ENCODE data around the gene GPER1. TPM values are rescaled to one million over a fixed set of nuclear protein-coding genes. Genes with fewer than 3 reads are reported as not detected.
A peak's percentile ranks its signal among the peaks of the same experiment; 100 is the strongest.

Gene GPER1
- total RNA-seq, 1 experiment from 2014 or later = 2.9 TPM

DNA sequence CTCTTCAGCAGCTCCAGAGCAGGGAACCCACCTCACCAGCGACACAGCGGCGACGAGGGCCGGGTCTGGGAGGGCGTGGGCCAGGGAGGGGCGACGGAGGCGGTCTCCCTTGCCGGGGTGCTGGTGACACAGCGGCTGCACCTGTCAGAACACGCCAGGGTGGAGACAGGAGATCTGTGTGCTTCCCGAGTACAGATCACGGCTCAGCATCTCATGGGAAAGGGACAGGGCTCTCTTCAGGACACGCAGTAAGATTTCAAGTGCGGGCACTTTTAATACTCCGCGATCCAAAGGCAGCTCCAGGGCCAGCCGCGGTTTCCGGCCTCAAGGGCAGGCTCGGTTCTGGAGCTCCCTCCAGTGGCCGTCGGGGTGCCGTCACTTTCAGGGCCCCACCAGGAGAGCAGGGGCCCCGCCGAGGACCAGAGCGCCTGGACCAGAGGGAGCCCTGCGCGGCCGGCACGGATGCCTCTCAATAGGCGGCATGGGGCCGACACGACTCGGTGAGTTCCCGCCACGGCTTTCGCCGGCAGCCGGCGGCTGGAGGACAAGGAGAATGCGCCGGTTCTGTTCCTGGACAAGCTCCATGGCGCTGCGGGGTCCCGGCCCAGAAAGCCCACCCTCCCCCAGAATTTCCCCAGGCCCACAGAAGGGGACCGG is 22.2 kb upstream of the GPER1 start:
- Histone ChIP-seq H3K4me3 (ENCODE audit: low read depth in 2 of 2, low read length in 2 of 2) (no peak overlapping the region), H3K9me3 (ENCODE audit: control insufficient read depth, insufficient read depth, low read depth, low read length) (no peaks in the 10 kb centered on the region), H3K27ac (ENCODE audit: low read length) (no peak overlapping the region), H3K27me3 (ENCODE audit: control insufficient read depth, insufficient read depth, low read length) (no peaks in the 10 kb centered on the region), H3K36me3 (ENCODE audit: control insufficient read depth, insufficient read depth, low read length) (no peaks in the 10 kb centered on the region), H3K4me1 (ENCODE audit: control insufficient read depth, insufficient read depth, low read length) (peaks cover 9% of the 10 kb centered on the region)
- ATAC-seq (peak; percentile 97), DNase-seq (ENCODE audit: low read depth, low spot score) (no peak)
- no TSS peak for BruUV-seq (replicated peaks)
- intact Hi-C loops (cut with micrococcal nuclease; ENCODE audit: unreplicated experiment) = loop anchor here (2.0 kb wide), 1 partner anchor 73 kb away; no protein-coding TSS in a partner anchor
- in situ Hi-C loops (cut with HindIII; ENCODE audit: low pct_unique_long_range_greater_than_20kb, low sequenced_read_pairs) = no loop called here
- CTCF ChIA-PET = interaction anchor here (0.6 to 2.6 kb wide), 8 partner anchors 15 to 162 kb away, joined by 3 to 49 read pairs (median 4); partner anchors contain the start of genes COX19 and GPR146
- TF ChIP-seq, protein P1, sequence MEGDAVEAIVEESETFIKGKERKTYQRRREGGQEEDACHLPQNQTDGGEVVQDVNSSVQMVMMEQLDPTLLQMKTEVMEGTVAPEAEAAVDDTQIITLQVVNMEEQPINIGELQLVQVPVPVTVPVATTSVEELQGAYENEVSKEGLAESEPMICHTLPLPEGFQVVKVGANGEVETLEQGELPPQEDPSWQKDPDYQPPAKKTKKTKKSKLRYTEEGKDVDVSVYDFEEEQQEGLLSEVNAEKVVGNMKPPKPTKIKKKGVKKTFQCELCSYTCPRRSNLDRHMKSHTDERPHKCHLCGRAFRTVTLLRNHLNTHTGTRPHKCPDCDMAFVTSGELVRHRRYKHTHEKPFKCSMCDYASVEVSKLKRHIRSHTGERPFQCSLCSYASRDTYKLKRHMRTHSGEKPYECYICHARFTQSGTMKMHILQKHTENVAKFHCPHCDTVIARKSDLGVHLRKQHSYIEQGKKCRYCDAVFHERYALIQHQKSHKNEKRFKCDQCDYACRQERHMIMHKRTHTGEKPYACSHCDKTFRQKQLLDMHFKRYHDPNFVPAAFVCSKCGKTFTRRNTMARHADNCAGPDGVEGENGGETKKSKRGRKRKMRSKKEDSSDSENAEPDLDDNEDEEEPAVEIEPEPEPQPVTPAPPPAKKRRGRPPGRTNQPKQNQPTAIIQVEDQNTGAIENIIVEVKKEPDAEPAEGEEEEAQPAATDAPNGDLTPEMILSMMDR (IDR thresholded peaks at IDR 0.05) = peak; percentile 99
- TF ChIP-seq POLR2AphosphoS5 (IDR thresholded peaks at IDR 0.05; ENCODE audit: low read depth, low read length) = no peak
- POLR2A ChIA-PET = interaction anchor here (0.7 kb wide), 1 partner anchor 14 kb away, joined by 3 read pairs; no protein-coding TSS in a partner anchor

DNA sequence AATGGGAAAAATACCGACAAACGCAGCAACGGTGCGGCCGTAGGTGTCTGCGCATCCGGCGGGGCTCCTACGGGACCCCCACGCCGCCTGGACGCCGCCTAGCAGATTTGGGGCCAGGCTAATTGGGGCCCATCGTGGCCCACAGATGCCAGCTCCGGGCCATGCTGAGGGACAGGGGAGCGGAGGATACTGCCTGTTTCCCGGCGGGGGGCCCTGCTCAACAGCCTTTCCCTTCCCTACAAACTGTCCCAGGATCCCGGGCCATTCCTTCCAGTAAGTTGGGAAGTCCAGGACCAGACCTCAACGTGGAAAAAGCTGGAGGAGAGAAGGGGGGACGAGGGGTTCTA is 21.7 kb upstream of the GPER1 start:
- Histone ChIP-seq H3K4me3 (ENCODE audit: low read depth in 2 of 2, low read length in 2 of 2) (no peak overlapping the region), H3K9me3 (ENCODE audit: control insufficient read depth, insufficient read depth, low read depth, low read length) (no peaks in the 10 kb centered on the region), H3K27me3 (ENCODE audit: control insufficient read depth, insufficient read depth, low read length) (no peaks in the 10 kb centered on the region), H3K4me1 (ENCODE audit: control insufficient read depth, insufficient read depth, low read length) (peaks cover 9% of the 10 kb centered on the region), H3K36me3 (ENCODE audit: control insufficient read depth, insufficient read depth, low read length) (no peaks in the 10 kb centered on the region), H3K27ac (ENCODE audit: low read length) (no peak overlapping the region)
- TF ChIP-seq, protein P2, sequence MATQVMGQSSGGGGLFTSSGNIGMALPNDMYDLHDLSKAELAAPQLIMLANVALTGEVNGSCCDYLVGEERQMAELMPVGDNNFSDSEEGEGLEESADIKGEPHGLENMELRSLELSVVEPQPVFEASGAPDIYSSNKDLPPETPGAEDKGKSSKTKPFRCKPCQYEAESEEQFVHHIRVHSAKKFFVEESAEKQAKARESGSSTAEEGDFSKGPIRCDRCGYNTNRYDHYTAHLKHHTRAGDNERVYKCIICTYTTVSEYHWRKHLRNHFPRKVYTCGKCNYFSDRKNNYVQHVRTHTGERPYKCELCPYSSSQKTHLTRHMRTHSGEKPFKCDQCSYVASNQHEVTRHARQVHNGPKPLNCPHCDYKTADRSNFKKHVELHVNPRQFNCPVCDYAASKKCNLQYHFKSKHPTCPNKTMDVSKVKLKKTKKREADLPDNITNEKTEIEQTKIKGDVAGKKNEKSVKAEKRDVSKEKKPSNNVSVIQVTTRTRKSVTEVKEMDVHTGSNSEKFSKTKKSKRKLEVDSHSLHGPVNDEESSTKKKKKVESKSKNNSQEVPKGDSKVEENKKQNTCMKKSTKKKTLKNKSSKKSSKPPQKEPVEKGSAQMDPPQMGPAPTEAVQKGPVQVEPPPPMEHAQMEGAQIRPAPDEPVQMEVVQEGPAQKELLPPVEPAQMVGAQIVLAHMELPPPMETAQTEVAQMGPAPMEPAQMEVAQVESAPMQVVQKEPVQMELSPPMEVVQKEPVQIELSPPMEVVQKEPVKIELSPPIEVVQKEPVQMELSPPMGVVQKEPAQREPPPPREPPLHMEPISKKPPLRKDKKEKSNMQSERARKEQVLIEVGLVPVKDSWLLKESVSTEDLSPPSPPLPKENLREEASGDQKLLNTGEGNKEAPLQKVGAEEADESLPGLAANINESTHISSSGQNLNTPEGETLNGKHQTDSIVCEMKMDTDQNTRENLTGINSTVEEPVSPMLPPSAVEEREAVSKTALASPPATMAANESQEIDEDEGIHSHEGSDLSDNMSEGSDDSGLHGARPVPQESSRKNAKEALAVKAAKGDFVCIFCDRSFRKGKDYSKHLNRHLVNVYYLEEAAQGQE (IDR thresholded peaks at IDR 0.05; ENCODE audit: insufficient read depth in 1 of 2, low read depth in 2 of 2, low read length in 1 of 2) = no peak
- TF ChIP-seq, protein P1 (IDR thresholded peaks at IDR 0.05) = no peak
- TF ChIP-seq SIN3A (IDR thresholded peaks at IDR 0.05; ENCODE audit: borderline replicate concordance, insufficient read depth, low read depth, low read length) (no peak), TCF7L2 (IDR thresholded peaks at IDR 0.05; ENCODE audit: low read depth, low read length) (no peak), POLR2AphosphoS5 (IDR thresholded peaks at IDR 0.05; ENCODE audit: low read depth, low read length) (no peak)
- ChIA-PET CTCF (interaction anchor here (0.9 to 2.6 kb wide), 5 partner anchors 15 to 92 kb away, joined by 3 to 49 read pairs (median 4); partner anchors contain the start of gene COX19), POLR2A (no interaction called here)
- in situ Hi-C loops (cut with HindIII; ENCODE audit: low pct_unique_long_range_greater_than_20kb, low sequenced_read_pairs) = no loop called here
- DNase-seq (ENCODE audit: low read depth, low spot score) (no peak), ATAC-seq (peak; percentile 27)
- intact Hi-C loops (cut with micrococcal nuclease; ENCODE audit: unreplicated experiment) = no loop called here
- no TSS peak for BruUV-seq (replicated peaks)

Measured in Panc1 (cell line).